C4-2B (cell line): ENCODE results near the gene ESRRA.

Experiments
- CTCF ChIP-seq: fragments of 450-650 bp; conservative IDR thresholded peaks from 2 replicates; pipeline ENCODE4 v1.5.1; 2017; ENCODE audit warnings: mild to moderate bottlenecking
- ZFX ChIP-seq: fragments of 450-650 bp; IDR thresholded peaks from 2 replicates; pipeline ENCODE4 v1.6.1; 2017

DNA sequence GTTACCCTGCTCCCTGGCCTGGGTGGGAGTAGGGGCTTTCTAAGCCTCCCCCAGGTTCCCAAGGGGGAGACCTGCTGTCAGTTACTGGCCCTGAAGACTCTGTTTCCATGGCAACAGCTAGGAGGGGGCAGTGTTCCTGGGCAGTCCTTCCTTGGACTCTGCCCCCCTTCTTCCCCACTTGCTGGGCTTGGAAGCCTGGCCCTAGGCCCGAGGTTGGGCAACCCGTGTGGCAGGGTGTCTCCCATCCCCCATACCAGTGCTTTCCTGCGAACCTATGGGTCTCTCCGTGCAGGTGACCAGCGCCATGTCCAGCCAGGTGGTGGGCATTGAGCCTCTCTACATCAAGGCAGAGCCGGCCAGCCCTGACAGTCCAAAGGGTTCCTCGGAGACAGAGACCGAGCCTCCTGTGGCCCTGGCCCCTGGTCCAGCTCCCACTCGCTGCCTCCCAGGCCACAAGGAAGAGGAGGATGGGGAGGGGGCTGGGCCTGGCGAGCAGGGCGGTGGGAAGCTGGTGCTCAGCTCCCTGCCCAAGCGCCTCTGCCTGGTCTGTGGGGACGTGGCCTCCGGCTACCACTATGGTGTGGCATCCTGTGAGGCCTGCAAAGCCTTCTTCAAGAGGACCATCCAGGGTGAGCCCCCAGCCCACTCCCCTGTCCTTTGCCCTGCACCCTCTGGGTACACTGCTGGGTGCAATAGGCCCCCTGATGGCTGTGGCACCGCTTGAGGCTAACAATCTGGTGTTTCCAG is 1.7 kb downstream of the ESRRA start:
- no peak for TF ChIP-seq CTCF
- TF ChIP-seq ZFX, result no peak
